GM19372 (cell line): ENCODE results near the gene ZNF835.
"Not testable (repeated sequence)": the region's sequence is repeated elsewhere in the genome, so short reads cannot be mapped to it uniquely, and the experiment has no call there.

Experiments
- ATAC-seq: cut with Tn5 transposase; IDR thresholded peaks from one replicate; pipeline ENCODE4 v1.9.1; 2021; ENCODE audit warnings: mild to moderate bottlenecking, low read depth, moderate library complexity; ENCODE audit not compliant: unreplicated experiment

Gene ZNF835

GRCh38 chr19:56671613-56671994 is at the start of gene ZNF835:
ZNF835 (minus strand) TSS chr19:56671757; CDS start chr19:56665198, 6,559 bp downstream.
- ATAC-seq: no peak

GRCh38 chr19:56720281-56720680 is 48.7 kb upstream of the ZNF835 start:
- no peak for ATAC-seq

GRCh38 chr19:56718231-56718630 is 46.7 kb upstream of the ZNF835 start:
- ATAC-seq: no peak

GRCh38 chr19:56712611-56713276 is 41.2 kb upstream of the ZNF835 start:
- no peak for ATAC-seq

GRCh38 chr19:56710437-56710836 is 38.9 kb upstream of the ZNF835 start:
- no peak for ATAC-seq

- no peak for ATAC-seq
Measured at GRCh38 chr19:56707821-56708220, 36.3 kb upstream of the ZNF835 start.

- ATAC-seq: no peak
Measured at GRCh38 chr19:56705939-56706338, 34.4 kb upstream of the ZNF835 start.

- no peak for ATAC-seq
Measured at GRCh38 chr19:56701895-56702294, 30.3 kb upstream of the ZNF835 start.

- no peak for ATAC-seq
Measured at GRCh38 chr19:56699552-56699951, 28.0 kb upstream of the ZNF835 start.

- ATAC-seq: no peak
Measured at GRCh38 chr19:56692206-56692895, 20.8 kb upstream of the ZNF835 start.

GRCh38 chr19:56690670-56691069 is 19.1 kb upstream of the ZNF835 start:
- no peak for ATAC-seq

- ATAC-seq: no peak
Measured at GRCh38 chr19:56689198-56689597, 17.6 kb upstream of the ZNF835 start.

GRCh38 chr19:56687031-56687430 is 15.5 kb upstream of the ZNF835 start:
- ATAC-seq: no peak

GRCh38 chr19:56683116-56683515 is 11.6 kb upstream of the ZNF835 start:
- no peak for ATAC-seq

- no peak for ATAC-seq
Measured at GRCh38 chr19:56681702-56682101, 10.1 kb upstream of the ZNF835 start.

- no peak for ATAC-seq
Measured at GRCh38 chr19:56678205-56678604, 6.6 kb upstream of the ZNF835 start.

- ATAC-seq: not testable (repeated sequence)
Measured at GRCh38 chr19:56672610-56673009, 1.1 kb upstream of the ZNF835 start.

- ATAC-seq: no peak
Measured at GRCh38 chr19:56670961-56671612, 470 bp downstream of the ZNF835 start.

- ATAC-seq: no peak
Measured at GRCh38 chr19:56670401-56670960, 1.1 kb downstream of the ZNF835 start.

GRCh38 chr19:56668676-56669075 is 2.9 kb downstream of the ZNF835 start:
- ATAC-seq: no peak

GRCh38 chr19:56667311-56667870 is 4.2 kb downstream of the ZNF835 start:
- ATAC-seq: no peak
